ENCODE measurements around the gene CCDC57. TPM values are rescaled to one million over a fixed set of nuclear protein-coding genes. Genes with fewer than 3 reads are reported as not detected.

Gene CCDC57
- total RNA-seq, 1 experiment from 2014 or later = 31.0 TPM

GRCh38 chr17:82246365-82247181 lies 33.9 kb upstream of the CCDC57 start:
- Histone ChIP-seq H3K9me3 (no peaks in the 10 kb centered on the region), H3K27me3 (replicated peaks; ENCODE audit: control insufficient read depth, insufficient read depth, low read length) (no peaks in the 10 kb centered on the region), H3K4me1 (no peaks in the 10 kb centered on the region), H3K36me3 (ENCODE audit: control insufficient read depth, insufficient read depth, low read length) (peaks cover 20% of the 10 kb centered on the region), H3K4me3 (ENCODE audit: low read depth, low read length) (no peak overlapping the region)
- CTCF ChIA-PET = interaction anchor here (0.6 kb wide), 1 partner anchor 211 kb away, joined by 6 read pairs; no protein-coding TSS in a partner anchor
- Mint-ChIP-seq H3K4me3 (ENCODE audit: unreplicated experiment) (no peak overlapping the region), H3K9me3 (ENCODE audit: unreplicated experiment) (no peaks in the 10 kb centered on the region), H3K36me3 (ENCODE audit: insufficient read depth, unreplicated experiment) (peaks cover 97% of the 10 kb centered on the region), H3K27me3 (ENCODE audit: insufficient read depth, unreplicated experiment) (no peaks in the 10 kb centered on the region), H3K4me1 (ENCODE audit: low read depth, unreplicated experiment) (peaks cover 13% of the 10 kb centered on the region), H3K27ac (ENCODE audit: unreplicated experiment) (no peak overlapping the region)
- TF ChIP-seq, protein P1, sequence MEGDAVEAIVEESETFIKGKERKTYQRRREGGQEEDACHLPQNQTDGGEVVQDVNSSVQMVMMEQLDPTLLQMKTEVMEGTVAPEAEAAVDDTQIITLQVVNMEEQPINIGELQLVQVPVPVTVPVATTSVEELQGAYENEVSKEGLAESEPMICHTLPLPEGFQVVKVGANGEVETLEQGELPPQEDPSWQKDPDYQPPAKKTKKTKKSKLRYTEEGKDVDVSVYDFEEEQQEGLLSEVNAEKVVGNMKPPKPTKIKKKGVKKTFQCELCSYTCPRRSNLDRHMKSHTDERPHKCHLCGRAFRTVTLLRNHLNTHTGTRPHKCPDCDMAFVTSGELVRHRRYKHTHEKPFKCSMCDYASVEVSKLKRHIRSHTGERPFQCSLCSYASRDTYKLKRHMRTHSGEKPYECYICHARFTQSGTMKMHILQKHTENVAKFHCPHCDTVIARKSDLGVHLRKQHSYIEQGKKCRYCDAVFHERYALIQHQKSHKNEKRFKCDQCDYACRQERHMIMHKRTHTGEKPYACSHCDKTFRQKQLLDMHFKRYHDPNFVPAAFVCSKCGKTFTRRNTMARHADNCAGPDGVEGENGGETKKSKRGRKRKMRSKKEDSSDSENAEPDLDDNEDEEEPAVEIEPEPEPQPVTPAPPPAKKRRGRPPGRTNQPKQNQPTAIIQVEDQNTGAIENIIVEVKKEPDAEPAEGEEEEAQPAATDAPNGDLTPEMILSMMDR (IDR thresholded peaks at IDR 0.05; ENCODE audit: insufficient read depth in 1 of 2, low read depth in 1 of 2, low read length in 1 of 2, severe bottlenecking in 1 of 2, unreplicated experiment in 1 of 2) = no peak
- POLR2A ChIA-PET = no interaction called here
- intact Hi-C loops (cut with micrococcal nuclease; ENCODE audit: unreplicated experiment) = no loop called here
- DNase-seq = no peak
- no TSS peak for BruUV-seq (replicated peaks)

DNA sequence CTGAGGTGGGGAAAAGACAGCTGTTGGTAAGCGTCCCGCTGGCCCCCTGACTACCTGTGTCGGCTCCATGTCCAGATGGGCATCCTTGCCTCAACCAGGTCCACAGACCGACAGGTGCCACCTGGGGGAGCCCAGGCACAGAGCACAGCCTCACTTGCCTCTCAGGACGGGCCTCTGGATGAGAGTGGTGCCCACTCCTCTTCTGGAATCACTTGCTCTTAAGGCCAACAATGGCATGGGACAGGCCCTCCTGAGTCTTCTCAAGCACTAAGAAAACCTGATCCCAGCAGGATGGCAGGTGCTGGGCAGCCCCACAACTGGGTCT lies 33.4 kb upstream of the CCDC57 start:
- BruUV-seq (replicated peaks) = no TSS peak

GRCh38 chr17:82245134-82246039 lies 32.7 kb upstream of the CCDC57 start:
- Histone ChIP-seq H3K27me3 (replicated peaks; ENCODE audit: control insufficient read depth, insufficient read depth, low read length) (no peaks in the 10 kb centered on the region), H3K9me3 (no peaks in the 10 kb centered on the region), H3K4me1 (no peaks in the 10 kb centered on the region), H3K36me3 (ENCODE audit: control insufficient read depth, insufficient read depth, low read length) (peaks cover 15% of the 10 kb centered on the region), H3K4me3 (ENCODE audit: low read depth, low read length) (no peak overlapping the region)
- intact Hi-C loops (cut with micrococcal nuclease; ENCODE audit: unreplicated experiment) = no loop called here
- H3K4me3 Mint-ChIP-seq (ENCODE audit: unreplicated experiment) = no peak overlapping the region
- H3K27ac Mint-ChIP-seq (ENCODE audit: unreplicated experiment) = no peak overlapping the region
- CTCF ChIA-PET = interaction anchor here (0.7 kb wide), 1 partner anchor 10 kb away, joined by 3 read pairs; no protein-coding TSS in a partner anchor
- peaks cover 97% of the 10 kb centered on the region for H3K36me3 Mint-ChIP-seq (ENCODE audit: insufficient read depth, unreplicated experiment)
- TF ChIP-seq, protein P1 (IDR thresholded peaks at IDR 0.05; ENCODE audit: insufficient read depth in 1 of 2, low read depth in 1 of 2, low read length in 1 of 2, severe bottlenecking in 1 of 2, unreplicated experiment in 1 of 2) = no peak
- no peaks in the 10 kb centered on the region for H3K9me3 Mint-ChIP-seq (ENCODE audit: unreplicated experiment)
- H3K27me3 Mint-ChIP-seq (ENCODE audit: insufficient read depth, unreplicated experiment) = no peaks in the 10 kb centered on the region
- DNase-seq = no peak
- peaks cover 13% of the 10 kb centered on the region for H3K4me1 Mint-ChIP-seq (ENCODE audit: low read depth, unreplicated experiment)
- no TSS peak for BruUV-seq (replicated peaks)
- POLR2A ChIA-PET = no interaction called here

More for the DNA sequence above, 33.4 kb upstream of the CCDC57 start:
- Histone ChIP-seq H3K9me3 (no peaks in the 10 kb centered on the region), H3K27me3 (replicated peaks; ENCODE audit: control insufficient read depth, insufficient read depth, low read length) (no peaks in the 10 kb centered on the region), H3K36me3 (ENCODE audit: control insufficient read depth, insufficient read depth, low read length) (peaks cover 17% of the 10 kb centered on the region), H3K4me1 (no peaks in the 10 kb centered on the region), H3K4me3 (ENCODE audit: low read depth, low read length) (no peak overlapping the region)
- CTCF ChIA-PET = no interaction called here
- POLR2A ChIA-PET = no interaction called here
- no peaks in the 10 kb centered on the region for H3K27me3 Mint-ChIP-seq (ENCODE audit: insufficient read depth, unreplicated experiment)
- intact Hi-C loops (cut with micrococcal nuclease; ENCODE audit: unreplicated experiment) = no loop called here
- DNase-seq = no peak
- no peak overlapping the region for H3K27ac Mint-ChIP-seq (ENCODE audit: unreplicated experiment)
- TF ChIP-seq, protein P1 (IDR thresholded peaks at IDR 0.05; ENCODE audit: insufficient read depth in 1 of 2, low read depth in 1 of 2, low read length in 1 of 2, severe bottlenecking in 1 of 2, unreplicated experiment in 1 of 2) = no peak
- H3K4me1 Mint-ChIP-seq (ENCODE audit: low read depth, unreplicated experiment) = peaks cover 13% of the 10 kb centered on the region
- no peaks in the 10 kb centered on the region for H3K9me3 Mint-ChIP-seq (ENCODE audit: unreplicated experiment)
- H3K36me3 Mint-ChIP-seq (ENCODE audit: insufficient read depth, unreplicated experiment) = peaks cover 97% of the 10 kb centered on the region
- H3K4me3 Mint-ChIP-seq (ENCODE audit: unreplicated experiment) = no peak overlapping the region
